Gastrocnemius medialis (tissue), 4 donors: ENCODE measurements around the gene KANSL1L.

Experiments
- POLR2A ChIP-seq, 2 donors: fragments of 450-650 bp; IDR thresholded peaks; one replicate each; pipeline ENCODE4 v1.6.1; 2017; ENCODE audit warnings: antibody characterized with exemption in 2 of 2, mild to moderate bottlenecking in 2 of 2, moderate library complexity in 2 of 2
- TF ChIP-seq, protein P1 (sequence below), 5 experiments: fragments of 450-650 bp in 3 of 5; fragments of 200-600 bp in 2 of 5; sonication (generic) in 2 of 5; IDR thresholded peaks in 4 of 5; conservative IDR thresholded peaks in 1 of 5; 1 replicate in 4 of 5; 2 replicates in 1 of 5; pipeline ENCODE4 v1.5.1; 2016 to 2019; ENCODE audit warnings: antibody characterized with exemption in 5 of 5, mild to moderate bottlenecking in 3 of 5, moderate library complexity in 3 of 5

DNA sequence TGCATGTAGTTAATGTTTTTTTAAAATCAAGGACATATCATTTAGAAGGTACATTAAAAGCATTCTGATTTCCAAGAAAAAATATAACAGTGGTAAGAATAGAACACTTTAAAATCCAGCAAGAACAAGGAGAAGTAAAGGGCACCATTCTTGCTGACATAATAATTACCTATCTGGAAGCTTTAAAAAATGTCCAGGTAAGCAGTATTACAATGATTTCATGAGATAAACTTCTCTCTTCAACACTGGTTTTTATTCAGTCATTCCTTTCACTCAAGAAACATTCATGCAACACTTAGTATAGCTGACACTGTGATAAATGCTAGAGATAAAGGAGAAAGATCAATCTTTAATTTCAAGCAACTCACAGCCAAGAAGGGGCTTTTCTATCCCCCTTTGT, 2.9 kb upstream of the KANSL1L start:
- TF ChIP-seq, protein P1, sequence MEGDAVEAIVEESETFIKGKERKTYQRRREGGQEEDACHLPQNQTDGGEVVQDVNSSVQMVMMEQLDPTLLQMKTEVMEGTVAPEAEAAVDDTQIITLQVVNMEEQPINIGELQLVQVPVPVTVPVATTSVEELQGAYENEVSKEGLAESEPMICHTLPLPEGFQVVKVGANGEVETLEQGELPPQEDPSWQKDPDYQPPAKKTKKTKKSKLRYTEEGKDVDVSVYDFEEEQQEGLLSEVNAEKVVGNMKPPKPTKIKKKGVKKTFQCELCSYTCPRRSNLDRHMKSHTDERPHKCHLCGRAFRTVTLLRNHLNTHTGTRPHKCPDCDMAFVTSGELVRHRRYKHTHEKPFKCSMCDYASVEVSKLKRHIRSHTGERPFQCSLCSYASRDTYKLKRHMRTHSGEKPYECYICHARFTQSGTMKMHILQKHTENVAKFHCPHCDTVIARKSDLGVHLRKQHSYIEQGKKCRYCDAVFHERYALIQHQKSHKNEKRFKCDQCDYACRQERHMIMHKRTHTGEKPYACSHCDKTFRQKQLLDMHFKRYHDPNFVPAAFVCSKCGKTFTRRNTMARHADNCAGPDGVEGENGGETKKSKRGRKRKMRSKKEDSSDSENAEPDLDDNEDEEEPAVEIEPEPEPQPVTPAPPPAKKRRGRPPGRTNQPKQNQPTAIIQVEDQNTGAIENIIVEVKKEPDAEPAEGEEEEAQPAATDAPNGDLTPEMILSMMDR (IDR thresholded peaks at IDR 0.05 in 4 of 5, conservative IDR thresholded peaks at IDR 0.05 in 1 of 5): no peak
- no peak for TF ChIP-seq POLR2A (IDR thresholded peaks at IDR 0.05)
